Loucy (cell line): ENCODE results near the gene P4HA3.

ENCODE experiments used
- H2AFZ ChIP-seq: fragments of 200-600 bp; sonication (generic); 2 replicates; pipeline ENCODE4 v1.6.0; 2016; ENCODE audit warnings: antibody characterized with exemption, mild to moderate bottlenecking, low read length, moderate library complexity
- H3F3A ChIP-seq: fragments of 200-600 bp; 2 replicates; pipeline ENCODE4 v1.6.0; 2016; ENCODE audit warnings: antibody characterized with exemption, low read depth, mild to moderate bottlenecking
- H3K27me3 ChIP-seq: fragments of 200-600 bp; sonication (generic); 2 replicates; pipeline ENCODE4 v1.6.1; 2014; ENCODE audit warnings: low read length, mild to moderate bottlenecking; ENCODE audit not compliant: insufficient read depth, poor library complexity, severe bottlenecking
- H3K36me3 ChIP-seq: fragments of 200-600 bp; sonication (generic); 2 replicates; pipeline ENCODE4 v1.6.1; 2016; ENCODE audit warnings: low read length; ENCODE audit not compliant: insufficient read depth
- H3K4me1 ChIP-seq: fragments of 200-600 bp; sonication (generic); 2 replicates; pipeline ENCODE4 v1.5.1; 2014; ENCODE audit warnings: low read length, mild to moderate bottlenecking; ENCODE audit not compliant: insufficient read depth, poor library complexity, severe bottlenecking
- H3K4me2 ChIP-seq: fragments of 200-600 bp; sonication (generic); 2 replicates; pipeline ENCODE4 v1.6.0; 2014; ENCODE audit warnings: antibody characterized with exemption, low read length, low read depth, mild to moderate bottlenecking; ENCODE audit not compliant: poor library complexity, severe bottlenecking
- H3K4me3 ChIP-seq: fragments of 200-600 bp; sonication (generic); 2 replicates; pipeline ENCODE4 v1.5.1; 2014; ENCODE audit warnings: low read length, mild to moderate bottlenecking, mixed read lengths; ENCODE audit not compliant: poor library complexity, severe bottlenecking
- H3K79me2 ChIP-seq: fragments of 200-600 bp; sonication (generic); 2 replicates; pipeline ENCODE4 v1.6.1; 2014; ENCODE audit warnings: low read length; ENCODE audit not compliant: insufficient read depth
- H3K9ac ChIP-seq: fragments of 200-600 bp; sonication (generic); 2 replicates; pipeline ENCODE4 v1.6.0; 2014; ENCODE audit warnings: mild to moderate bottlenecking, low read depth, low read length, moderate library complexity; ENCODE audit not compliant: poor library complexity, severe bottlenecking
- H3K9me2 ChIP-seq: fragments of 200-600 bp; sonication (generic); replicated peaks from 2 replicates; pipeline ENCODE4 v1.6.1; 2016; ENCODE audit warnings: low read depth, low read length, mixed read lengths
- H3K9me3 ChIP-seq: fragments of 200-600 bp; sonication (generic); 2 replicates; pipeline ENCODE4 v1.6.1; 2014; ENCODE audit warnings: mild to moderate bottlenecking, antibody characterized with exemption, low read length, low read depth; ENCODE audit not compliant: insufficient read depth
- H4K20me1 ChIP-seq: fragments of 200-600 bp; sonication (generic); 2 replicates; pipeline ENCODE4 v1.6.0; 2014; ENCODE audit warnings: antibody characterized with exemption, low read length, mild to moderate bottlenecking; ENCODE audit not compliant: insufficient read depth, poor library complexity, severe bottlenecking
- EZH2phosphoT487 ChIP-seq: fragments of 200-600 bp; IDR thresholded peaks from 2 replicates; pipeline ENCODE4 v1.6.1; 2018; ENCODE audit warnings: antibody characterized with exemption, mild to moderate bottlenecking, moderate library complexity, borderline replicate concordance
- TF ChIP-seq, protein P1 (sequence below): fragments of 200-600 bp; sonication (generic); conservative IDR thresholded peaks from 2 replicates; pipeline ENCODE4 v1.5.1; 2014; ENCODE audit warnings: mild to moderate bottlenecking, antibody characterized with exemption, low read length

Gene P4HA3

DNA sequence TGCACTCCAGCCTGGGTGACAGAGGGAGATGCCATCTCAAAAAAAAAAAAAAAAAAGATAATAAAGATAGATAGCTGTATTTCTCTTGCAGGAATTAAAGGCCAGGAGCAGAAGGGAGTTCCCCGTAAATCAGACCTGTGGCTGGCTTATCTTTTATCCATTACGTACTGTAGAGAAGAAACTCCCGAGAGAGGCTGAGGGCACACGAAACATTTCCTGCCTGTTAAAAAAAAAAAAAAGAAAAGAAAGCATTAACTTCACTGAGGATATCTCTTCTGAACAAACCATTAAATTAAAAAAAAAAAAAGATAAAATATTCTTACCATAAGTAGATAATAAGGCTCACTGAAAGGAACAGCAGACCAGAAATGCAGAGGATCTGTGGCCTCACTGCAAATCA is 22.5 kb downstream of the P4HA3 start:
- H4K20me1 ChIP-seq: no peaks in the 10 kb centered on the region
- no peak overlapping the region for H3K4me2 ChIP-seq
- H3F3A ChIP-seq: no peaks in the 10 kb centered on the region
- H3K4me3 ChIP-seq: no peak overlapping the region
- H3K9me2 ChIP-seq: no peaks in the 10 kb centered on the region
- TF ChIP-seq, protein P1, sequence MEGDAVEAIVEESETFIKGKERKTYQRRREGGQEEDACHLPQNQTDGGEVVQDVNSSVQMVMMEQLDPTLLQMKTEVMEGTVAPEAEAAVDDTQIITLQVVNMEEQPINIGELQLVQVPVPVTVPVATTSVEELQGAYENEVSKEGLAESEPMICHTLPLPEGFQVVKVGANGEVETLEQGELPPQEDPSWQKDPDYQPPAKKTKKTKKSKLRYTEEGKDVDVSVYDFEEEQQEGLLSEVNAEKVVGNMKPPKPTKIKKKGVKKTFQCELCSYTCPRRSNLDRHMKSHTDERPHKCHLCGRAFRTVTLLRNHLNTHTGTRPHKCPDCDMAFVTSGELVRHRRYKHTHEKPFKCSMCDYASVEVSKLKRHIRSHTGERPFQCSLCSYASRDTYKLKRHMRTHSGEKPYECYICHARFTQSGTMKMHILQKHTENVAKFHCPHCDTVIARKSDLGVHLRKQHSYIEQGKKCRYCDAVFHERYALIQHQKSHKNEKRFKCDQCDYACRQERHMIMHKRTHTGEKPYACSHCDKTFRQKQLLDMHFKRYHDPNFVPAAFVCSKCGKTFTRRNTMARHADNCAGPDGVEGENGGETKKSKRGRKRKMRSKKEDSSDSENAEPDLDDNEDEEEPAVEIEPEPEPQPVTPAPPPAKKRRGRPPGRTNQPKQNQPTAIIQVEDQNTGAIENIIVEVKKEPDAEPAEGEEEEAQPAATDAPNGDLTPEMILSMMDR: no peak
- TF ChIP-seq EZH2phosphoT487: no peak
- no peak overlapping the region for H3K9ac ChIP-seq
- no peak overlapping the region for H2AFZ ChIP-seq
- H3K27me3 ChIP-seq: no peaks in the 10 kb centered on the region
- no peaks in the 10 kb centered on the region for H3K9me3 ChIP-seq
- H3K4me1 ChIP-seq: peaks cover 6% of the 10 kb centered on the region
- no peaks in the 10 kb centered on the region for H3K79me2 ChIP-seq
- no peaks in the 10 kb centered on the region for H3K36me3 ChIP-seq

DNA sequence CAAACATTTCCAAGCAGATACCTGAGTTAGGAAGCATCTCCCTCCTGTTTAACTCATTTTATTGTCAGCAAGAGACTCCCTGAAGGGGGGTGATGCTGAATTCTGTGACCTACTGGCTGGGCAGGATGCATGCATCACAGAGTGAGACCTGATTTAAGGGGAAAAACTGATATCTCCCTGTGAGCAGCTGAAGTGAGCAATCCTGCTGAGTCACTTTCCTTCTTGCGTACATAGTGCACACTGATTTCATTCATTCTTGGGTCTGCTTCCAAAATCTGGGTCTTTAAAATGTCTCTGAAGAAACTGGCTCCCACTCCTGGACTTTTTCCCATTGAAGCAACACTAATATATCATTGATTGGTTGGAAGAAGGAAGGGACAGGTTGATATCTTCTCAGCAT is 23.3 kb downstream of the P4HA3 start:
- peaks cover 6% of the 10 kb centered on the region for H3K4me1 ChIP-seq
- TF ChIP-seq, protein P1: no peak
- no peak for TF ChIP-seq EZH2phosphoT487
- H3F3A ChIP-seq: no peaks in the 10 kb centered on the region
- no peaks in the 10 kb centered on the region for H3K9me3 ChIP-seq
- H3K36me3 ChIP-seq: no peaks in the 10 kb centered on the region
- H3K79me2 ChIP-seq: no peaks in the 10 kb centered on the region
- no peak overlapping the region for H3K4me3 ChIP-seq
- no peak overlapping the region for H3K9ac ChIP-seq
- no peaks in the 10 kb centered on the region for H3K9me2 ChIP-seq
- H2AFZ ChIP-seq: no peak overlapping the region
- no peak overlapping the region for H3K4me2 ChIP-seq
- H4K20me1 ChIP-seq: no peaks in the 10 kb centered on the region
- no peaks in the 10 kb centered on the region for H3K27me3 ChIP-seq

DNA sequence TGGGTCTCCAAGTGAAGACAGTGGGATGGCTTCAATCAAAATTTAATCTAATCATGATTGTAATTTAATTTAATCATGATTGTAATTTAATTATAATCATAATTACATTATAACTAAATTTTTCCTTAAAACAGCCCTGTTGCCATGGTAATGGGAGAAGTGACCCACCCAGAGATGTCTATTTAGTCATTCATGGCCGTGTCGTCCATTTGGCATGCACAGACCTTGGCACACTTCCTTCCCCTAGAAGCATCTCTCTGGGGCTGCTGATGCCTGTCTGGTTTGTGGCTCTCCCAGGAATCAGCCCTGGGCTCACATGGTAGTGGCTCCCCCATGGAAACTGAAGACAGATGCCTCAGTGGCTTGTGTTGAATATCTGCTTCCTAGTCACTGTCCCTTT is 27.0 kb downstream of the P4HA3 start:
- H3K9ac ChIP-seq: no peak overlapping the region
- H3K4me1 ChIP-seq: peaks cover 6% of the 10 kb centered on the region
- H3F3A ChIP-seq: no peaks in the 10 kb centered on the region
- no peak overlapping the region for H3K4me3 ChIP-seq
- H3K4me2 ChIP-seq: no peak overlapping the region
- H3K9me3 ChIP-seq: no peaks in the 10 kb centered on the region
- no peaks in the 10 kb centered on the region for H3K27me3 ChIP-seq
- H4K20me1 ChIP-seq: no peaks in the 10 kb centered on the region
- no peaks in the 10 kb centered on the region for H3K36me3 ChIP-seq
- H2AFZ ChIP-seq: no peak overlapping the region
- no peaks in the 10 kb centered on the region for H3K9me2 ChIP-seq
- H3K79me2 ChIP-seq: no peaks in the 10 kb centered on the region
- TF ChIP-seq, protein P1: no peak
- no peak for TF ChIP-seq EZH2phosphoT487
